ENCODE data around the gene GIGYF2.
"Not testable (repeated sequence)": the region's sequence is repeated elsewhere in the genome, so short reads cannot be mapped to it uniquely, and the experiment has no call there.

GIGYF2 gene, protein sequence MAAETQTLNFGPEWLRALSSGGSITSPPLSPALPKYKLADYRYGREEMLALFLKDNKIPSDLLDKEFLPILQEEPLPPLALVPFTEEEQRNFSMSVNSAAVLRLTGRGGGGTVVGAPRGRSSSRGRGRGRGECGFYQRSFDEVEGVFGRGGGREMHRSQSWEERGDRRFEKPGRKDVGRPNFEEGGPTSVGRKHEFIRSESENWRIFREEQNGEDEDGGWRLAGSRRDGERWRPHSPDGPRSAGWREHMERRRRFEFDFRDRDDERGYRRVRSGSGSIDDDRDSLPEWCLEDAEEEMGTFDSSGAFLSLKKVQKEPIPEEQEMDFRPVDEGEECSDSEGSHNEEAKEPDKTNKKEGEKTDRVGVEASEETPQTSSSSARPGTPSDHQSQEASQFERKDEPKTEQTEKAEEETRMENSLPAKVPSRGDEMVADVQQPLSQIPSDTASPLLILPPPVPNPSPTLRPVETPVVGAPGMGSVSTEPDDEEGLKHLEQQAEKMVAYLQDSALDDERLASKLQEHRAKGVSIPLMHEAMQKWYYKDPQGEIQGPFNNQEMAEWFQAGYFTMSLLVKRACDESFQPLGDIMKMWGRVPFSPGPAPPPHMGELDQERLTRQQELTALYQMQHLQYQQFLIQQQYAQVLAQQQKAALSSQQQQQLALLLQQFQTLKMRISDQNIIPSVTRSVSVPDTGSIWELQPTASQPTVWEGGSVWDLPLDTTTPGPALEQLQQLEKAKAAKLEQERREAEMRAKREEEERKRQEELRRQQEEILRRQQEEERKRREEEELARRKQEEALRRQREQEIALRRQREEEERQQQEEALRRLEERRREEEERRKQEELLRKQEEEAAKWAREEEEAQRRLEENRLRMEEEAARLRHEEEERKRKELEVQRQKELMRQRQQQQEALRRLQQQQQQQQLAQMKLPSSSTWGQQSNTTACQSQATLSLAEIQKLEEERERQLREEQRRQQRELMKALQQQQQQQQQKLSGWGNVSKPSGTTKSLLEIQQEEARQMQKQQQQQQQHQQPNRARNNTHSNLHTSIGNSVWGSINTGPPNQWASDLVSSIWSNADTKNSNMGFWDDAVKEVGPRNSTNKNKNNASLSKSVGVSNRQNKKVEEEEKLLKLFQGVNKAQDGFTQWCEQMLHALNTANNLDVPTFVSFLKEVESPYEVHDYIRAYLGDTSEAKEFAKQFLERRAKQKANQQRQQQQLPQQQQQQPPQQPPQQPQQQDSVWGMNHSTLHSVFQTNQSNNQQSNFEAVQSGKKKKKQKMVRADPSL (N-terminal part only)

DNA sequence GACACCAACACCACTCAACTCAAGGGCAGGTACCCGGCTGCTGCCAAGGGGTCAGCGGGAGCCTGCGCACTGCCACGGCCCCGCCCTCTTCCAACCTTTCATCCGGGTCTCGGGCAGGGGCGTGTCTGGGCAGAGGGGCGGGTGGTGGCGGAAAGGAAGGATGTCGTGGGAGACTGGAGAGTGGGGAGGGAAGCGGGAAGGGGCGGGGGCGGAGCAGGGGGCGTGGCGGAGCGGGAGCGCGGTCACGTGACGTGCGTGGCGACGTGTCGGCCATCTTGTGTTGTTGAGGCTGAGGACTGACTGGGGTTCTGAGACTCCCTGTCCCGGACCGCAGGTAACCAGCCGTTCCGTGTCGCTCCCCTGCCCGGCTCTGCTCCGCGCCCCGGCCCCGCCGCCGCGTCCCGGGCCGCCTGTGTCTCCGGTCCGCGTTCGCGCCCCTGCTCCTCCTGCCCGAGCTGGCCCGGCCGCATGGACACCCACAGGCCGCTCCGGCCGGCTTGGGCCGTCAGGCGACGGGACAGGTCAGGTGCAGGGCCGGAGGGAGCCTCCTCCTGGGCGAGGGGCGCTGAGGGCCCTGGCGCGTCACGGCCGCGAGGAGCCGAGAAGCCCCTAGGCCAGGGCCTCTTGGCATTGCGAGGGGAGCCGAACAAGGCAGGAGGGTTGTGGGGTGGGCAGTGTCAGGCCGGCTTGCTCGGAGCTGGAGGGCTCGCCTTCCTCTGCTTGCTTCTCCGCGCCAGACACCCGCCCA is at the start of gene GIGYF2:
TSS of gene GIGYF2 (plus strand) at position 273 of the 748 bp plus-strand sequence. CDS start 37,867 bp downstream, outside the sequence.
- DNase-seq (ENCODE audit: low read depth, low spot score), result peak; percentile 79

DNA sequence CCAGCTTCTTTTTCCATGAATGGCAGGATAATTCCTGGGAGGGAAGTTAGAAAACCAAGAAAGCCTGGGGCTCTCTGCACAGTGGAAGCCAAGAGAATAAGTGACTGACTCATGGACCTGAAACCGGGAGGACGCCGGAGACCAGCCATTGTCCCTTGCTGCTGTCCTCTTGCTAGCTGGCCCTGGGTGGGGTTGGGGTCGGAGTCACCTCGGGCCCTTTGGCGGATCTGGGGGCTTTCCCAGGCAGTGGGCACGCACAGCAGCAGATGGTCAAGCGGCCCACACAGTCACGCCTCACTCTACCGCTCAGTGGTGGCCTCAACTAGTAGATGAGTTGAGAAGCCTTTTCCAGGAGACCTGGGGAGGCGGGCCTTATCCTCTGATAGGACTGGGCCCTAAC is 48.1 kb upstream of the GIGYF2 start:
- DNase-seq (ENCODE audit: low read depth, low spot score), result no peak

DNA sequence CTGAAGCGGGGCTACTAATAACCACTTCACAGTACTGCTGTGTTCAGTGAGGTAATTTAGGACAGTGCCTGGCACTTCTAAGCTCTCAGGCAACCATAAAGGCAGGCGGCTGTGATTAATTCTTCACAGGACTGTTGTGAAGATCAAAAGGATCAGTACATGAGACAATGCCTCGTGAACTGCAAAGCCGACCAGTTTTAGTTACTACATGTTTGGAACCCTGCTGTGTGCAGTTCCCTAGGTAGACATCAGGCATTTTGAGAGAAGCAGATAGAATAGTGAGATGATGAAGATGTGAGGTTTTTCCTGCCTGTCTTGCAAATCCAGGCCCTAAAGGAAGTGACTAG is 44.7 kb upstream of the GIGYF2 start:
- no peak for DNase-seq (ENCODE audit: low read depth, low spot score)

DNA sequence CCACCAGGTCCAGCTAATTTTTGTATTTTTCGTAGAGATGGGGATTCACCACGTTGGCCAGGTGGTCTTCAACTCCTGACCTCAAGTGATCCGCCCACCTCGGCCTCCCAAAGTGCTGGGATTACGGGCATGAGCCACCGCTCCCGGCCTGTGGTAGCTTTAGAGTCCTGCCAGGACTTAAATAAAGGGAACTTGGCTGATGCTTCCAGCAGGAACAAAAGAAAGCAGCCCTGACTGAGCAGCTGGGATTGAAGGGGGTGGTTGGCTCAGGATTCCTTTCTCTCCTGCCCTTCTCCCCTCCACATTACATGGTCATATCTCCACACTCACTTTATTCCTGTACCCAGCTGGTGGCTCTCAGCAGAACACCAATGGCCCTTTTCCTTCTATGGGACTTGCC is 43.7 kb upstream of the GIGYF2 start:
- DNase-seq (ENCODE audit: low read depth, low spot score), result no peak

DNA sequence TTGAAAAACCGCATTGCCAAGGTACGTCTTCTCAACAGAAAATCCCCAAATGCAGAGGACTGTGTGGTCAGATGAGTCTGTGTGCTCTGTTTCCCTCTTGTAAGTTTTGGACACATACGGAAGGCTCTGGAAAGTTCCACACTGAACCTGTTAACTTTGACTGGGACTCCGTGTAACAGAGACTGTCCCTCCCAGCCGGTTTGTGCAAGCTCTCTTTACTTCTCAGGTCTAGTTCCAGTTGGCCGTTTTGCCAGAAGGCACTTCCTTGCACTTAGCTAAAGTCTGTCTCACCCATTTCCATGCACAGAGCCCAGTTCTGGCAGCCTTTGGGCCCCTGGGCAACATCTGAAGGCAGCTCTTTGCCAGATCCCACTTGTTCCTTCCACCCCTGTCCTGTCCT is 41.7 kb upstream of the GIGYF2 start:
- DNase-seq (ENCODE audit: low read depth, low spot score), result no peak

DNA sequence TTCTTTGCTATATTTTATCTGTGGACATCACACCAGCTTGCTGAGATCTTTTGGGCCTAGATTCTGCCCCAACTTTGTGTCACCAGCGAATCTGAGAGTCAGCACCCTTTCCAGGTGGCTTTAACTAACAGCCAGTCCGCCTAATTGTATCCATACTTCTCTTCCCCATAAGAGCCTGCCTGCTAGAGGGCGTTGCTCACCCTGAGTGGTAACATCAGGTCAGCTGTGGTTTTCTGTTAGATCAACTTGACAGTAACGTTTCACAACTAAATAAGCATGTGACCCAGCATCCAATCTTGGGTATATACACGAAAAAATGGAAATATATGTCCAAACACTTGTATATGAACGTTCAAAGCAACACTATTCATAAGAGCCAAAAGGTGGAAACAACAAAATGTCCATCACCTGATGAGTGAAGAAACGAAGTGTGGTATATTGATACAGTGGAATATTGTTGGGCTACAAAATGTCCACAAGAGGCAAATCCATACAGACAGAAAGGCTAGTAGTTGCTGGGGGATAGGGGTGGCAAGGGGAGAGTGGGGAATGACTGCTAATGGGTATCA is 38.8 kb upstream of the GIGYF2 start:
- DNase-seq (ENCODE audit: low read depth, low spot score), result no peak

DNA sequence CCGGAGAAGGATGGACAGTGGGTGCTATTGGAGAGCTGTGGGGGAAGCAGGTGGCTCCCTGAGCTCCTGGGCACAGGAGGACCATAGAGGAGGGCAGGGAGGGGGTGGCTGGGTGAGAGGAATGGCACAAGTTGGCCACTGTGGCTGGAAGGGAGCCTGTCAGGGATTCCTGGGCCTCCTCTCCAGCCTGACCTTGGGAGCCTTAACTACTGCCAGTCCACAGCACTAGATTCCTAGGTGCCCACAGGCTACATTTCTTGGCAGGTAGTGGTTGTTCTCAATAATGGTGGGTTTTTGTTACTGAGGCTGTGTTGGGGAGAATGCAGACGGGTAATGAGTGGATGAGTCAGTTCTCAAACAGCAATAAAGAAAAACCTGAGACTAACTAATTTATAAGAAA is 37.8 kb upstream of the GIGYF2 start:
- DNase-seq (ENCODE audit: low read depth, low spot score), result no peak

DNA sequence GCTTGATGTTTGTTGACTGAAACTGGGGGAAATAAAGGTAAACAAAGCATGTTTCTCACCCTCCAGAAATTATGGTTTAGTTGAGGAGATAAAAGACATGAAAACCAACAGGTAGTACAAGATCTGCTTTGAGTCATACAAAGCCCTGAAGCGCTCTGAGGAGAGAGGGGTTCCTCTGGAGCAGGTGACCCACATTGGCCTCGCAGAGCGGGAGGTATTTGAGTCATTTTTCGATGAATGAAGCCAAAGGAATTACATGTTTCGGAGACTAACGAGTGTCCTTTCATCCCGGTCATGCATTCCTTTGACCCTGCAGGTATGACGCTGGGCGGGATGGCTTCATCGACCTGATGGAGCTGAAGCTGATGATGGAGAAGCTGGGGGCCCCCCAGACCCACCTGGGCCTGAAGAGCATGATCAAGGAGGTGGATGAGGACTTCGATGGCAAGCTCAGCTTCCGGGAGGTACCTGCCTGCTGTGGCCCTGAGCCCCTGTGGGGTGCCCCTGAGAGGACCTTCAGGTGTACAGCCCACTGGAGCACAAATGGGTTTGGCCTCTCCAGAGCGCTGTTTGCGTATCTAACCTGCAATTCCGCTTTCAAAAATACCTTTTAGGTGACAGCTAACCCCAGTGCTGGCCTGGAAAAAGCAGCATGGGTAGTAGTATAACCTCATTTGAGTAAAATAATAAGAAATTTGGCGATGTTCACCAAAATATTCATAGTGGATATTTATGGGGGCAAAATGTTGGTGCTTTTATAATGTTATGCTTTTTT is 34.5 kb upstream of the GIGYF2 start:
- no peak for DNase-seq (ENCODE audit: low read depth, low spot score)

DNA sequence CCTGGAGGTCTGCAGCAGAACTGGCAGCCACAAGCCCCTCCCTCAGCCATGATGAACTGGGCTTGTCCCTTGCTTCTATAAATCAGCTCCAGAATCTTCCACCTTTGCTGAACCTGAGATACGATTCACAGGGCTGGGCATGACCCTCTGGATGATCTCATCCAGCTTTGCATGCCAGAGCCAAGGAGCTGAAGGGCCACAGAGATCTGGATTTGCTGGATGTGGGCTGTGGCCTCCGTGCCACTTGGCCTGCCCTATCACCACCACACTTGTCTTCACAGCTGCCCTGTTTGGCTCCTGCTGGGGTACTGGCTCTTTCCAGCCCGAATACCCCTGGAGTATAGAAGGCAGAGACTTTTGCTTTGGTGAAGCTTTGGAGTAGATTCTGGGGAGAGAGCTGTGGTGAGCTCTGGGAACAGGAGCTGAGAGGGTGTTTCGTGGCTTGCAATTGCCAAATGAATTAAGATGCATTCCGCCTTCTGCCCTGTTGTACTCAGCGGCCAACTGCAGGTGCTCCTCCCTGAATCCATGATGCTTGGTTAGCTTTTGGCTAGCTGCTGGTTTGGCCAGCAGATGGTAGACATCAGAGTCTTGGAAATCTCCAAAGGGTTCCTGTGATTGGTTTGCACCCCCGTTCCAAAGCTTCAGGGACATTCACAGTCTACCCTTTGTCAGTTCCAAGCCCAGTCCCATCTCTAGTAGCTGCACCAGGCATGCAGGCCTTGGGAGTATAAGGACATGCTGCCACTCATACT is 30.9 kb upstream of the GIGYF2 start:
- no peak for DNase-seq (ENCODE audit: low read depth, low spot score)

DNA sequence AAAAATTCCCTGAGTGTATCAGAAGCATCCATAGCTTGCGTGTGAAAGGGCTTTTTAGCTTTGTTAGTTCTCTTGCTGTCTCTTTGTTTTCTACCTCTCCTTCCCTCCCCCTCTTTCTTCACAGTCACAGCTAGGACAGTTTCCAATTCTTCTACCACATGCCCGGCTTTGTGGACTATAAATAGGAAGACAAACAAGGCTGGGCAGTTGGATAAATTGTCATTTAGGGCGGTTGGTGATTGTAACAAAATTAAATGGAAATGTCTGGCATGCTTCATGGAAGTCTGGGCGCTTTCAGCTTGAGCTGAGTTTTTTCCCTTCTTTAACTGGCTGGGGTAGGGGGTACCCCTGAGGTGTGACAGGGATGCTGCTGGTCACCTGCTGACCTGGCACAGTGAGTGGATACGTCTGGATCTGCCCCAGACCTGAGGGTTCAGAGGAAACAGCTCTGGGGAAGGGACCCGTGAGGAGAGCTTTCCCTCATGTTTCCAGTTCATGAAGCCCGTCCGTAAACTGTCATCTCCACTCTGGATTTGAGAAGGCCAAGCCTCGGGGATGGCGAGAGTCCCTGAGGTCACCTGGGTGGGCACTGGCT is 29.0 kb upstream of the GIGYF2 start:
- DNase-seq (ENCODE audit: low read depth, low spot score), result no peak

DNA sequence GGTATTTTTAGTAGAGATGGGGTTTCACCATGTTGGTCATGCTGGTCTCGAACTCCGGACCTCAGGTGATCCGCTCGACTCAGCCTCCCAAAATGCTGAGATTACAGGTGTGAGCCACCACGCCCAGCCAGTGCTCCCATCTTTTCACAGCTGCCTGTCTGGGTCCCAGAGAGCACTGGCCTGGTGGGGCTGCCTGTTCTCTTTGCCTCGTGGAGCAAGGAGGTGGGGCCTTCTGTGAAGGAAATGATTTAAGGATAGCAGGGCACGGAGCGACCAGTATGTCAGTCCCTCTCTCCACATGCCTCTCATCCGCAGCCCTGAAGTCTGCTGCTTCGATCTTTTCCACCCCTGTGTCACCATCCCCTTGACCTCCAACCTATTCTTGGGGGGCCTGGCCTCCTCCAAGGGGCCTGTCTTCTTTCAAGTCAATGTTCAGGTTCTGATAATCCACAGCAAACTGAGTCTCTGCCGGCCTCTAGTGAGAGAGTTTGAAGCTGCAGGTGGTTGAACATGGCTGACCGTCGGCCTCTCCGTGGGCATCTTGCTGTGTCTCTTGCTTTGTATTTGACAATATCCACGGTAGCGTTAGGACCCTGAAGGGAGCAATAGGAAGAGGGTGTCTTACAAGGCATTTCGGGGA is 28.2 kb upstream of the GIGYF2 start:
- DNase-seq (ENCODE audit: low read depth, low spot score), result no peak

DNA sequence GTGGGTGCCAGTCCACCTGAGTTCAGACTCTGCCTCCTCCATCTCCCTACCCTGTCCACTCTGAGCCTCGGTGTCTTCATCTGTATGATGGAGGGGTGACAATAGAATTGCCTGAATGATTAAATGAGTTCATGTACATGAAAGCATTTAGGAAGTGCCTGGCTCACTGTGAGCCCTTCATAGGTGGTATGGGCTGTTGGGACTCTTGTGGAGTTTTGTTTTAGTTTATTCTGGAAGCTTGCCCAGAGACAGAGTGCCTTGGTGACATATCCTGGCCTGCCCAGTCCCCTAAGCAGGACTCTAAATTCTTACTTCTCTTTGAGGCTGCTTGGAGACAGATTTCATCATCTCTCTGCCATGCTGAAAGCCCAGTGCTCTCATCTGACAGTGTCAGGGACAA is 24.5 kb upstream of the GIGYF2 start:
- no peak for DNase-seq (ENCODE audit: low read depth, low spot score)

DNA sequence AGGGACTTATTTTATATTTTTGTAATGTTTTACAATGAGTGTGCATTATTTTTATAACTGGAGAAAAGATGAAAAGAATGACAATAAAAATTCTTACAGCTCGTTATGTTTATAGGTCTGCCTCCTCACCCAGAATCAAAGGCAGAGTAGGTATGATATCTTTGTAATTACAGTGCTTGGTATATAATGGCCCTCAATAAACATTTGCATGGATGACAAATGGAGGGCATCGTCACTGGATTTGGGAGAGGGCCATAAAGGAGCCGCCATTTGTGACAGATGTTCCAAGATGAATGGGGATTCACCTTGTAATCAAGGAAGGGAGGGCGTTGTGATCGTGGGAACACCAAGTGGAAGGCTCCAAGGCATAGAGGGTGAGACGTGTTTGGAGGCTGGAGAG is 22.6 kb upstream of the GIGYF2 start:
- no peak for DNase-seq (ENCODE audit: low read depth, low spot score)

DNA sequence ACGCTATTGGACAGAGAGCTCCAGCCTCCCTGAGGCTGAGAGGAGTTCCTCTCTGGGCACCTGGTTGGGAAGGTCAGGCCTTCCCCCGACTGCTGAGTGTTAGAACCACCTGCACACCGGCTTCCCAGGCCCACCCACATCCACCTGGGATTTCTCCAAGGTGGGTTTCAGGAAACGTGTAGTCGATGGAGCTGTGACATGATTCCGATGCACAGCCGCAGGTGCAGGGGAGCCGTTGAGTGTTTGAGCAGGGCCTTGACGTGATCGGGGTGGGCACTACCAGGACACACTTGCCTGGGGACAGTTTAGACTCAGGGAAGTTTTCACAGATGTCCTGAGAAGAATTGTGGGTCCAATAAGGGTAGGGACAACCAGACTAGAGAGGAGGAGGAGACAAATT is 21.8 kb upstream of the GIGYF2 start:
- no peak for DNase-seq (ENCODE audit: low read depth, low spot score)

DNA sequence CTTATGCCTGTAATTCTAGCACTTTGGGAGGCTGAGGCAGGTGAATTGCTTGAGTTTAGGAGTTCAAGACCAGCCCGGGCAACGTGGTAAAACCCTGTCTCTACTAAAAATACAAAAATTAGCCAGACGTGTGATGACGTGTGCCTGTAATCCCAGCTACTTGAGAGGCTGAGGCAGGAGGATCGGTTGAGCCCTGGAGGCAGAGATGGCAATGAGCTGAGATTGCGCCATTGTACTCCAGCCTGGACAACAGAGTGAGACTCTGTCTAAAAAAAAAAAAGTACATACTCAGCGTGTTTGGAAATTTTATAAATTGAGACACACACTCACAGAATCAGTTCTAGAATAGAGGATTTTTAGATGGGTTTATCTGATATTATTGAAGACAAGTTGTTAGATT is 17.1 kb upstream of the GIGYF2 start:
- DNase-seq (ENCODE audit: low read depth, low spot score), result no peak

DNA sequence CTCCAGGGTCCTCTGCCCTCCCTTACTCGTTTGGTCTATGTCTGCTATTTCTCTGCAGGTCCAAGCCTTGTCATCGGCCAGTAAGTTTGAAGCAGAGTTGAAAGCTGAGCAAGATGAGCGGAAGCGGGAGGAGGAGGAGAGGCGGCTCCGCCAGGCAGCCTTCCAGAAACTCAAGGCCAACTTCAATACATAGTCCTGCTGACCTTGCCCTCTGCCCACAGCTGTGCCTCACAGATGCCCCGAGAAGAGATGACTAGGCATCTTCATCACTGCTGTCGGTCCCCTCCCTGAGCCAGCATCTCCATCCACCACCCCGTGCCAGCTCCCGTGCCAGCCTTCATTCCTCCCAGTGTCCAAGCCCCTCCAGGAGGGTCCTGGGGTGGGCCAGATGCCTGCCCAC is 15.6 kb upstream of the GIGYF2 start:
- no peak for DNase-seq (ENCODE audit: low read depth, low spot score)

DNA sequence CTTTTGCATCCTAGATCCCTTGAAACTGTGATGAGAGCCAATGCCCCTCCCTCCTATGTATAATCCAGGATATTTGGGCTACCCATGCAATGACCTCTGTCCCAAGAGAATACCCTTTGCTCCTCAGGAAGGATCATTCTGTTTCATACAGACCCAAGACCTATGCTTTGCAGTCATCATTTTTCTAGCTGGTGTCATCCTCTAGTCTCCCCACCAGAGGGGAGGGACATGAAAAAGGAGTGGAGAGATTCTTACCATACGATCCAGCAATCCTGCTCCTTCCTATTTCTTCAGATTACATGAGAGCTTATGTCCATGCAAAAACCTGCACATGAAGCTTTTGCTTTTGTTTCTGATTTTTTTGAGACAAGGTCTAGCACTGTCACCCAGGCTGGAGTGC is 13.8 kb upstream of the GIGYF2 start:
- DNase-seq (ENCODE audit: low read depth, low spot score), result no peak

DNA sequence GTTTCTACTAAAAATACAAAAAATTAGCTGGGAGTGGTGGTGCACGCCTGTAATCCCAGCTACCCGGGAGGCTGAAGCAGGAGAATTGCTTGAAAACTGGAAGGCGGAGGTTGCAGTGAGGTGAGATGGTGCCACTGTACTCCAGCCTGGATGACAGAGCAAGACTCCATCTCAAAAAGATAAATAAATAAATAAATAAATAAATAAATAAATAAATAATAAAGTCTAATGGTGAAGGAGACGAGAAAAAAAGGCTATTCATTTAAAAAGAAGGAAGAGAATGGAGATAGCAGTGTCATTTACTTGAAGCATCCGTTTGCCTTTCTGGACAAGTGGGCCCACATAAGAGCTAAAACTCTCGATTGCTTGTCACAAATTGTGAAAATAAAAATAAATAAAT is 11.7 kb upstream of the GIGYF2 start:
- not testable (repeated sequence) for DNase-seq (ENCODE audit: low read depth, low spot score)
